ENCODE measurements around the gene DEPDC1B.

The DEPDC1B gene

DNA sequence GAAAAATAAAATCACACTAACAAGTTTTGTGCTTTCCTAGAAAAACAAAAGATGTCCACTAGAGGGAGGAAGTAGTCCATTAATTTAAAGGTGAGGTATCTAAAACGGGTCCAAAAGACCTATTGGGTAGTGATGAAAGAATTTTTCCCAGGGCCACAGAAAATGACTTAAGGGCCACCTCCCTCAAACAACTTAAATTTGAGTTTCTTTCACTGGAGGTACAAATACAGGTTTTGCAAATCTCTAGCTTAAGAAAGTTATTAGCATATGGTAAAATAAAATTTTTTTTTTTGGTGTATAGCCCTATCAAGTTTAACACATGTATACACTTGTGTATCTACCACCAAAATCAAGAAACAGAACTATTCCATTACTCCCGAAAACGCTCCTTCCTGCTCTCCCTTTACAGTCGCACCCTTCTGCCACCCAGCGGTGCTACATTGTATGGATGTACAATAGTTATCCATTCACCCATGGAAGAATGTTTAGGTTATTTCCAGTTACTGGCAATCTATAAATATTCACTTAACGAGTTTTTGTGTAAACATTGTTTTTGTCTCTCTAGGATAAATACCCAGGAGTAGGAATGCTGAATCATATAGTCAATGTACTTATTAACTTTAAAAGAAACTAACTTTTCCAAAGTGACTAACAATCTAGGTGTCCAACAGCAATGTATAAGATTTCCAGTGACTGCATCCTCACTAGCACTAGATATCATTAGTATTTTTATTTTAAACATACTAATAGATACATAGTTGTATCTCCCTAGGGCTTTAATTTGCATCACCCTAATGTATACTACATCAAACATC, 21.9 kb downstream of the DEPDC1B start:
- TF ChIP-seq, protein P1, sequence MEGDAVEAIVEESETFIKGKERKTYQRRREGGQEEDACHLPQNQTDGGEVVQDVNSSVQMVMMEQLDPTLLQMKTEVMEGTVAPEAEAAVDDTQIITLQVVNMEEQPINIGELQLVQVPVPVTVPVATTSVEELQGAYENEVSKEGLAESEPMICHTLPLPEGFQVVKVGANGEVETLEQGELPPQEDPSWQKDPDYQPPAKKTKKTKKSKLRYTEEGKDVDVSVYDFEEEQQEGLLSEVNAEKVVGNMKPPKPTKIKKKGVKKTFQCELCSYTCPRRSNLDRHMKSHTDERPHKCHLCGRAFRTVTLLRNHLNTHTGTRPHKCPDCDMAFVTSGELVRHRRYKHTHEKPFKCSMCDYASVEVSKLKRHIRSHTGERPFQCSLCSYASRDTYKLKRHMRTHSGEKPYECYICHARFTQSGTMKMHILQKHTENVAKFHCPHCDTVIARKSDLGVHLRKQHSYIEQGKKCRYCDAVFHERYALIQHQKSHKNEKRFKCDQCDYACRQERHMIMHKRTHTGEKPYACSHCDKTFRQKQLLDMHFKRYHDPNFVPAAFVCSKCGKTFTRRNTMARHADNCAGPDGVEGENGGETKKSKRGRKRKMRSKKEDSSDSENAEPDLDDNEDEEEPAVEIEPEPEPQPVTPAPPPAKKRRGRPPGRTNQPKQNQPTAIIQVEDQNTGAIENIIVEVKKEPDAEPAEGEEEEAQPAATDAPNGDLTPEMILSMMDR (IDR thresholded peaks at IDR 0.05) = peak; percentile 66
- no peak overlapping the region for H3K9ac ChIP-seq
- no peaks in the 10 kb centered on the region for H3K4me1 ChIP-seq

GRCh38 chr5:60675286-60675685, 24.7 kb downstream of the DEPDC1B start:
- Histone ChIP-seq H3K27me3 (ENCODE audit: control insufficient read depth, insufficient read depth, low read length) (no peaks in the 10 kb centered on the region), H3K36me3 (ENCODE audit: control insufficient read depth, insufficient read depth, low read length) (no peaks in the 10 kb centered on the region), H3K79me2 (no peaks in the 10 kb centered on the region), H3K9me3 (ENCODE audit: control insufficient read depth, low read length) (no peaks in the 10 kb centered on the region), H3K4me1 (no peaks in the 10 kb centered on the region), H3K4me3 (ENCODE audit: low read depth, low read length) (no peak overlapping the region), H3K4me2 (ENCODE audit: low read length) (no peak overlapping the region), H3K9ac (no peak overlapping the region), H2AFZ (no peak overlapping the region), H3K27ac (no peak overlapping the region)
- TF ChIP-seq, protein P1 (IDR thresholded peaks at IDR 0.05) = no peak

More for the DNA sequence above, 21.9 kb downstream of the DEPDC1B start:
- Histone ChIP-seq H2AFZ (no peak overlapping the region), H3K9me3 (ENCODE audit: control insufficient read depth, low read length) (no peaks in the 10 kb centered on the region), H3K4me3 (ENCODE audit: low read depth, low read length) (no peak overlapping the region), H3K27me3 (ENCODE audit: control insufficient read depth, insufficient read depth, low read length) (no peaks in the 10 kb centered on the region), H3K27ac (no peak overlapping the region), H3K4me2 (ENCODE audit: low read length) (no peak overlapping the region), H3K79me2 (no peaks in the 10 kb centered on the region), H3K36me3 (ENCODE audit: control insufficient read depth, insufficient read depth, low read length) (no peaks in the 10 kb centered on the region)

DNA sequence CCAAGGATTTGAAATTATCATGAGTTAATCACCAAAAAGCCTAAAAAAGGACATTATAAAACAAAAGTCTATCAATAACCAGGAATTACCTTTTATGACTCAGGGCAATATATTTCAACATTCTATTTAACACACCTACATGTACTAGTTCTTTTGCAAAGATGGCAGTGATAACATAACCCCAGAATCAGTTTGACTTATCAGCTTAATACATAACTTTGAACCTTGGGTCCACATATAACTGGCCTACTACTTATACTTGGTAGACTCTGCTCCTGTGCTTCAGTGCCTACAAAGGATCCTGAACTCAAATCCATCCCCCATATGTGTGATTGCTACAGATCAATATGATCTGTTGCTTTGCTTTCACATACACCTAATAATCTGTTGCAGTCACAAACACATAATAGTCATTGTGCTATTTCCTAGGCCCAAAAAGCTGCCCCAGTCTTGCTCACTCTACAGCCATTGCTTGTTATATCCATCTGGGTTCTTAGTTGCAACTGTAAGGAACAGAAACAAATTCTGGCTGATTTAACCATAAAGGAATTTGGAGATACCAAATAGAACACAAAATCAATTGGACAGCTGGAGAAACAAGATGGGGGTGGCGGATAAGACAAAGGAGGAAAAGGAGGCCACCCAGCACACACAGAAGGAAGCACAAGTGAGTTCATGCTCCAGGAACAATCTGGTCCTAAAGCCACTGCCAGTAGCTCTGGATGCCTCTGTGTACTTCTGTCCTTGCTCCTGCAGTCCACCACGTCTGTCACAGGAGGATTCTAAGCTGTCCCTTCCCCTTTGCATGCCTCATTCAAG, 25.5 kb downstream of the DEPDC1B start:
- Histone ChIP-seq H3K27ac (no peak overlapping the region), H3K9ac (no peak overlapping the region), H3K4me1 (no peaks in the 10 kb centered on the region), H3K4me2 (ENCODE audit: low read length) (no peak overlapping the region), H2AFZ (no peak overlapping the region), H3K36me3 (ENCODE audit: control insufficient read depth, insufficient read depth, low read length) (no peaks in the 10 kb centered on the region), H3K79me2 (no peaks in the 10 kb centered on the region), H3K27me3 (ENCODE audit: control insufficient read depth, insufficient read depth, low read length) (no peaks in the 10 kb centered on the region), H3K9me3 (ENCODE audit: control insufficient read depth, low read length) (no peaks in the 10 kb centered on the region), H3K4me3 (ENCODE audit: low read depth, low read length) (no peak overlapping the region)
- TF ChIP-seq, protein P1 (IDR thresholded peaks at IDR 0.05) = no peak

- Histone ChIP-seq H2AFZ (no peak overlapping the region), H3K4me3 (ENCODE audit: low read depth, low read length) (no peak overlapping the region), H3K27ac (no peak overlapping the region), H3K4me2 (ENCODE audit: low read length) (no peak overlapping the region), H3K36me3 (ENCODE audit: control insufficient read depth, insufficient read depth, low read length) (no peaks in the 10 kb centered on the region), H3K4me1 (no peaks in the 10 kb centered on the region), H3K27me3 (ENCODE audit: control insufficient read depth, insufficient read depth, low read length) (no peaks in the 10 kb centered on the region), H3K79me2 (no peaks in the 10 kb centered on the region), H3K9ac (no peak overlapping the region), H3K9me3 (ENCODE audit: control insufficient read depth, low read length) (no peaks in the 10 kb centered on the region)
- TF ChIP-seq, protein P1 (IDR thresholded peaks at IDR 0.05) = no peak
Observed at GRCh38 chr5:60673334-60673733, 26.6 kb downstream of the DEPDC1B start.
